Thyroid gland (tissue), 4 donors: Measurements from ENCODE around the gene TRIM25. TPM values are rescaled to one million over a fixed set of nuclear protein-coding genes. Genes with fewer than 3 reads are reported as not detected.
A peak's percentile ranks its signal among the peaks of the same experiment; 100 is the strongest.
"Not testable (repeated sequence)": the region's sequence is repeated elsewhere in the genome, so short reads cannot be mapped to it uniquely, and the experiment has no call there.

Experiments used
- DNase-seq, 2 donors: peaks; one replicate each; pipeline ENCODE4 v3.0.0-alpha.2; 2019
- H3K27ac ChIP-seq, 3 donors: fragments of 200-600 bp; sonication (generic); 1 replicate in 2 of 3; 2 replicates in 1 of 3; pipeline ENCODE4 v1.5.1; 2016 to 2019; ENCODE audit warnings: mild to moderate bottlenecking in 1 of 3, moderate library complexity in 1 of 3
- H3K27me3 ChIP-seq: fragments of 200-600 bp; sonication (generic); one replicate; pipeline ENCODE4 v1.5.1; 2019
- H3K36me3 ChIP-seq, 2 donors: fragments of 200-600 bp; sonication (generic); one replicate each; pipeline ENCODE4 v1.5.1; 2016 to 2019
- H3K4me1 ChIP-seq, 2 donors: fragments of 200-600 bp; sonication (generic); one replicate each; pipeline ENCODE4 v1.5.1; 2017 to 2019
- H3K4me3 ChIP-seq, 3 donors: fragments of 200-600 bp; sonication (generic); replicated peaks in 1 of 3; 1 replicate in 2 of 3; 2 replicates in 1 of 3; pipeline ENCODE4 v1.5.1; 2016; ENCODE audit warnings: mild to moderate bottlenecking in 1 of 3
- H3K9me3 ChIP-seq: fragments of 200-600 bp; sonication (generic); one replicate; pipeline ENCODE4 v1.5.1; 2017
- POLR2A ChIP-seq, 2 donors: fragments of 450-650 bp; IDR thresholded peaks; one replicate each; pipeline ENCODE4 v1.6.1; 2017; ENCODE audit warnings: antibody characterized with exemption in 2 of 2, mild to moderate bottlenecking in 2 of 2, moderate library complexity in 1 of 2
- WGBS, 2 donors: methylation state at CpG; one replicate each; pipeline ENCODE4 v1.1.5; 2017; 5-methylcytosine and 5-hydroxymethylcytosine counted together
- intact Hi-C: fragments of 100-400 bp; cut with DNase I; formaldehyde crosslinking; loops from one replicate; pipeline ENCODE4 v1.15.1; 2023
- total RNA-seq, 4 donors: library from RNA; depleted of rRNA; stranded (reverse); fragments of >200 nt; gene quantifications; one replicate each; pipeline ENCODE4 v1.2.3, GENCODE V29; 2016
- TF ChIP-seq, protein P1 (sequence below), 6 experiments: fragments of 200-600 bp in 3 of 6; fragments of 450-650 bp in 3 of 6; sonication (generic) in 3 of 6; IDR thresholded peaks; one replicate each; pipeline ENCODE4 v1.5.1; 2016 to 2019; ENCODE audit warnings: antibody characterized with exemption in 6 of 6, mild to moderate bottlenecking in 2 of 6, inconsistent platforms in 1 of 6, moderate library complexity in 1 of 6

The TRIM25 gene
- total RNA-seq, 4 donors from 2014 or later, result 23.9 to 41.8 (median 32.7) TPM

DNA sequence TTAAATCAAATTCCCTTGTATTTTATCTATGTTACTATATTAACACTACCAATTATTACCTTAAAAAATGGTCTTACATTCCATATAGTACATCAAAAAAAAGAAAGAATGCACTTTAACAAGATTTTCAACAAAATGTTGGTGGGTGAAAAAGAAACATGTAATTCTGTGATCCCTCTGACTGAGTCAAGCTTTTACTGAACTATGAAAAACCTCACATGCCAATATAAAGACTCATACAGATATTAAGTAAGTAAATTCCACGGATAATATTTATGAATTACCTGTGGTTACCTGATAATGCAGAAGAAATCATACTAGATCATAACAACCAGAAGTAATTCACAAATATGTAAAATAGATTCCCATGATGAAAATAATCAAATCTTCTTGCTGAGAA lies 34.6 kb upstream of the TRIM25 start:
- 97% methylated on average over 1 of the region's 1 CpG for whole genome bisulfite sequencing, 2 donors
- intact Hi-C loops, result no loop called here
- DNase-seq, result no peak
- peaks cover 28 to 39% of the 10 kb centered on the region in 2 donors for H3K36me3 ChIP-seq
- no peaks in the 10 kb centered on the region for H3K9me3 ChIP-seq
- H3K4me3 ChIP-seq, result no peak overlapping the region
- no peak overlapping the region for H3K27ac ChIP-seq
- TF ChIP-seq, protein P1, sequence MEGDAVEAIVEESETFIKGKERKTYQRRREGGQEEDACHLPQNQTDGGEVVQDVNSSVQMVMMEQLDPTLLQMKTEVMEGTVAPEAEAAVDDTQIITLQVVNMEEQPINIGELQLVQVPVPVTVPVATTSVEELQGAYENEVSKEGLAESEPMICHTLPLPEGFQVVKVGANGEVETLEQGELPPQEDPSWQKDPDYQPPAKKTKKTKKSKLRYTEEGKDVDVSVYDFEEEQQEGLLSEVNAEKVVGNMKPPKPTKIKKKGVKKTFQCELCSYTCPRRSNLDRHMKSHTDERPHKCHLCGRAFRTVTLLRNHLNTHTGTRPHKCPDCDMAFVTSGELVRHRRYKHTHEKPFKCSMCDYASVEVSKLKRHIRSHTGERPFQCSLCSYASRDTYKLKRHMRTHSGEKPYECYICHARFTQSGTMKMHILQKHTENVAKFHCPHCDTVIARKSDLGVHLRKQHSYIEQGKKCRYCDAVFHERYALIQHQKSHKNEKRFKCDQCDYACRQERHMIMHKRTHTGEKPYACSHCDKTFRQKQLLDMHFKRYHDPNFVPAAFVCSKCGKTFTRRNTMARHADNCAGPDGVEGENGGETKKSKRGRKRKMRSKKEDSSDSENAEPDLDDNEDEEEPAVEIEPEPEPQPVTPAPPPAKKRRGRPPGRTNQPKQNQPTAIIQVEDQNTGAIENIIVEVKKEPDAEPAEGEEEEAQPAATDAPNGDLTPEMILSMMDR (IDR thresholded peaks at IDR 0.05), result no peak
- no peak for TF ChIP-seq POLR2A (IDR thresholded peaks at IDR 0.05)
- no peaks in the 10 kb centered on the region for H3K4me1 ChIP-seq
- H3K27me3 ChIP-seq, result no peaks in the 10 kb centered on the region

DNA sequence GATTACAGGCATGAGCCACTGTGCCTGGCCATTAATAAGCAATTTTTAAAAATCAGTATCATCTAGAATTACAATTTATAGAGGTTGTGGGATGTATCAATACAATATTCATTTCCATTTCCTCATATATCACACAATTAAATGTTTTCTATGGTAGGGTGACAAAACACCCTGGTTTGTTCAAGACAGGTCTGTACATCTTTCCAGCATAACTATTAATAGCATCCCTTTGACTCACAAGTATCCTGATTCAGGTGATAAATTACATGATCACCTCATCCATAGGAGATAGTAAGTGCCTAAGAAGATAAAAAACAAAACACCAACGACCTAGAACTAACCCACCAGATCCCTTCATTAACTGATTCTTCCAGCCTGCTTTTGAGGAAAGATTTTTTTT lies 33.9 kb upstream of the TRIM25 start:
- Histone ChIP-seq H3K9me3 (no peaks in the 10 kb centered on the region), H3K4me3 (no peak overlapping the region), H3K27ac (no peak overlapping the region), H3K4me1 (no peaks in the 10 kb centered on the region), H3K27me3 (no peaks in the 10 kb centered on the region), H3K36me3 (peaks cover 31 to 42% of the 10 kb centered on the region in 2 donors)
- no peak for TF ChIP-seq POLR2A (IDR thresholded peaks at IDR 0.05)
- TF ChIP-seq, protein P1 (IDR thresholded peaks at IDR 0.05), result no peak
- 80 to 82% methylated on average over 1 of the region's 1 CpG for WGBS, 2 donors
- DNase-seq, result no peak
- intact Hi-C loops, result no loop called here

DNA sequence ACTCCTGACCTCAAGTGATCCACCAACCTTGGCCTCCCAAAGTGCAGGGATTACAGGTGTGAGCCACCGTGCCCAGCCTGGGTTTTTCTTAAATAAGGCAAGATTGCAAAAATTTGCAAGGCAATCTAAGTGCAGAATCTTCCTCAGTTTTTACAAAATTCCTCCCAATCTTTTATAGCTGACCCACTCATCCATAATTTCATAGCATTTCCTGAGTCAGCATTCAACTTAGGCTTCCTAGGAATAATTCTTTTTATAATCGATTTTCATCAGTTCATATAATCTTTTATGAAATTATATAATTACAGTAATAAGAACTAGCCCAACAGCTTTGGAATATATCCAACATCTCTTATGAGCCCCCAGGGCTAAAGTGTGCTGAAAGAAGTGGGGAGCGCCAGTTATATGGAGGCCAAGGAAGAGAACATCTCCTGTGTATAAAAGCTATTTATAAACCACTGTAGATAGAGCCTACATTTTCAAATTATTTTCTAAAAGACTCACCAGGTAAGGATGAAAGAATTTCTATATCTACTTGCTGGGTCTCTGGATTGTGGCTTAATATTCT lies 32.2 kb upstream of the TRIM25 start:
- 90 to 92% methylated on average over 3 of the region's 3 CpGs for WGBS, 2 donors
- Histone ChIP-seq H3K4me3 (no peak overlapping the region), H3K9me3 (no peaks in the 10 kb centered on the region), H3K4me1 (no peaks in the 10 kb centered on the region), H3K27ac (no peak overlapping the region), H3K27me3 (no peaks in the 10 kb centered on the region), H3K36me3 (peaks cover 40 to 52% of the 10 kb centered on the region in 2 donors)
- TF ChIP-seq, protein P1 (IDR thresholded peaks at IDR 0.05), result no peak
- intact Hi-C loops, result no loop called here
- no peak for DNase-seq

DNA sequence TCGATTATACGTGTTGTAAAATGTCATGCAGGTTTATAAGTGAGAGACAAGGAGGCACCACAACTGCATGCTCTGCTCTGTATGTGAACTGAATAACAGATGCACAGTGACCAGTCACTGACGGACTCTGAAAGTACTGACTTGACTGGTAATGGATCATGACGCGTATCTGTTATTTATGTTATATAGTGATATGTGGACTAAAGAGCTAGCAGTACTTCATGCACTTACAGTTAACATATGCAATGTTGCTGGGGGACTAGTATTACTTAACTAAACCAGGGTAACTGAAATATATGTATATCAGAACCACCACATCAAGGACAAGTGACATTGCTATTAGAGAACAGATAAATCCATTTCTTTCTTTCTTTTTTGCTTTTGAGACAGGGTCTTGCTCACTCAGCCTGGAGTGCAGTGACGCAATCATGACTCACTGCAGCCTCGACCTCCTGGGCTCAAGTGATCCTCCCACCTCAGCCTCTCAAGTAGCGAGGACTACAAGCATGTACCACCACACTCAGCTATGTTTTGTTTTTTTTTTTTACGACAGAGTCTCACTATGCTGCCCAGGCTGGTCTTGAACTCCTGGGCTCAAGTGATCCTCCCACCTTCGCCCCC lies 29.8 kb upstream of the TRIM25 start:
- intact Hi-C loops, result loop anchor here (5.0 kb wide), 1 partner anchor 126 kb away; no protein-coding TSS in a partner anchor
- Histone ChIP-seq H3K27me3 (no peaks in the 10 kb centered on the region), H3K4me1 (no peaks in the 10 kb centered on the region), H3K36me3 (peaks cover 29 to 48% of the 10 kb centered on the region in 2 donors), H3K4me3 (no peak overlapping the region), H3K27ac (no peak overlapping the region), H3K9me3 (no peaks in the 10 kb centered on the region)
- WGBS, 2 donors, result 91 to 93% methylated on average over 10 of the region's 10 CpGs
- DNase-seq, result no peak
- TF ChIP-seq, protein P1 (IDR thresholded peaks at IDR 0.05), result no peak

DNA sequence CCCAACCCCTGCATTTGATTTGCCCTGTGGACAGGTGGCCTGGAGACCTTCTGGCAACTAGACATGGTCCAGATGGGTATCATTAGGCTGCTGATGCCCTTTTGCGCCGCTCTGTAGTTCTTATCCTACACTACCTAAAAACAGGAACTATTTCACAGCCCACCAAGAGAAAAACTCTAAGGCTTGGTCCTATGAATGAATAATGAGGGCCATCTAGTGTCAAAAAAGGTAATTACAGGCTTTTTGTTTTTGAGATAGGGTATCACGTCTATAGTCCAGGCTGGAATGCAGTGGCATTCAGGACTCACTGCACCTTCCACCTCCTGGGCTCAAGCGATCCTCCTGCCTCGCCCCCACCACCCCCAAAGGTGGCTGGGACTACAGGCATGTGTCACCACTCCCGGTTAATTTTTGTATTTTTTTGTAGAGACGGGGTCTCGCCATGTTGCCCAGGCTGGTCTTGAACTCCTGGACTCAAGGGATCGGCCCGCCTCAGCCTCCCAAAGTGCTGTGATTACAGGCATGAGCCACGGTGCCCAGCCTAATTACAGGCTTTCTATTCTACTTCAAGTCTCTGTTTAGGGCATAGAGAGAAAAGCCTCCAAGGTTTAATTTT lies 26.1 kb upstream of the TRIM25 start:
- intact Hi-C loops, result loop anchor here (5.0 kb wide), 1 partner anchor 123 kb away; no protein-coding TSS in a partner anchor
- no peaks in the 10 kb centered on the region for H3K4me1 ChIP-seq

GRCh38 chr17:56938206-56938605 lies 24.4 kb upstream of the TRIM25 start:
- H3K4me3 ChIP-seq, H3K4me1 ChIP-seq, intact Hi-C loops, H3K27ac ChIP-seq, H3K27me3 ChIP-seq, DNase-seq, H3K9me3 ChIP-seq: not testable (repeated sequence)
- H3K36me3 ChIP-seq, result peaks cover 18 to 37% of the 10 kb centered on the region in 2 donors
- WGBS, 2 donors, result 84 to 86% methylated on average over 5 of the region's 5 CpGs

More for the DNA sequence above, 26.1 kb upstream of the TRIM25 start:
- DNase-seq, result no peak
- Histone ChIP-seq H3K9me3 (no peaks in the 10 kb centered on the region), H3K27me3 (no peaks in the 10 kb centered on the region), H3K36me3 (peaks cover 36 to 49% of the 10 kb centered on the region in 2 donors), H3K27ac (no peak overlapping the region), H3K4me3 (no peak overlapping the region)
- TF ChIP-seq, protein P1 (IDR thresholded peaks at IDR 0.05), result peak; percentile 40 to 71 (median 56)
- no peak for TF ChIP-seq POLR2A (IDR thresholded peaks at IDR 0.05)
- 66 to 67% methylated on average over 11 of the region's 11 CpGs for WGBS, 2 donors
